Testis (tissue), 3 donors: ENCODE measurements around the gene FRS3. TPM values are rescaled to one million over a fixed set of nuclear protein-coding genes. Genes with fewer than 3 reads are reported as not detected.

Source experiments
- DNase-seq: peaks from one replicate; pipeline ENCODE4 v3.0.0-alpha.2; 2019
- H3K27ac ChIP-seq, 2 donors: fragments of 200-600 bp; sonication (generic); one replicate each; pipeline ENCODE4 v1.5.1; 2019
- H3K27me3 ChIP-seq: fragments of 200-600 bp; sonication (generic); one replicate; pipeline ENCODE4 v1.5.1; 2019
- H3K36me3 ChIP-seq: fragments of 200-600 bp; sonication (generic); one replicate; pipeline ENCODE4 v1.5.1; 2017; ENCODE audit warnings: low read depth; ENCODE audit errors: missing control alignments
- H3K4me1 ChIP-seq: fragments of 200-600 bp; sonication (generic); one replicate; pipeline ENCODE4 v1.5.1; 2019
- H3K4me3 ChIP-seq, 2 donors: fragments of 200-600 bp; sonication (generic); one replicate each; pipeline ENCODE4 v1.5.1; 2017 to 2019
- H3K9me3 ChIP-seq: fragments of 200-600 bp; sonication (generic); one replicate; pipeline ENCODE4 v1.5.1; 2017
- POLR2A ChIP-seq: fragments of 450-650 bp; IDR thresholded peaks from one replicate; pipeline ENCODE4 v1.6.1; 2017; ENCODE audit warnings: antibody characterized with exemption, mild to moderate bottlenecking, moderate library complexity
- WGBS, 2 donors: methylation state at CpG; one replicate each; pipeline ENCODE4 v1.1.5; 2018; 5-methylcytosine and 5-hydroxymethylcytosine counted together
- intact Hi-C: fragments of 100-400 bp; cut with DNase I; formaldehyde crosslinking; loops from one replicate; pipeline ENCODE4 v1.15.1; 2023; ENCODE audit warnings: low total_unique reads
- polyA plus RNA-seq: library from polyadenylated mRNA; stranded (reverse); fragments of 350-450 nt; fragmentation: Illumina TruSeq; extraction: RNeasy Lipid Tissue Mini Kit (QIAGEN cat#74804); gene quantifications from one replicate; pipeline ENCODE4 v1.2.3, GENCODE V29; 2014; ENCODE audit warnings: low read depth, low replicate concordance; ENCODE audit not compliant: insufficient read depth
- total RNA-seq, 2 donors: library from RNA; depleted of rRNA; stranded (reverse); fragments of >200 nt; gene quantifications; one replicate each; pipeline ENCODE4 v1.2.3, GENCODE V29; 2016
- TF ChIP-seq, protein P1 (sequence below), 3 experiments: fragments of 450-650 bp in 2 of 3; fragments of 200-600 bp in 1 of 3; sonication (generic) in 1 of 3; IDR thresholded peaks; one replicate each; pipeline ENCODE4 v1.5.1; 2016 to 2019; ENCODE audit warnings: antibody characterized with exemption in 3 of 3, mild to moderate bottlenecking in 2 of 3, moderate library complexity in 1 of 3

FRS3 gene
- total and polyA plus RNA-seq, 3 donors from 2014 or later: 33.4 to 39.3 (median 34.1) TPM

DNA sequence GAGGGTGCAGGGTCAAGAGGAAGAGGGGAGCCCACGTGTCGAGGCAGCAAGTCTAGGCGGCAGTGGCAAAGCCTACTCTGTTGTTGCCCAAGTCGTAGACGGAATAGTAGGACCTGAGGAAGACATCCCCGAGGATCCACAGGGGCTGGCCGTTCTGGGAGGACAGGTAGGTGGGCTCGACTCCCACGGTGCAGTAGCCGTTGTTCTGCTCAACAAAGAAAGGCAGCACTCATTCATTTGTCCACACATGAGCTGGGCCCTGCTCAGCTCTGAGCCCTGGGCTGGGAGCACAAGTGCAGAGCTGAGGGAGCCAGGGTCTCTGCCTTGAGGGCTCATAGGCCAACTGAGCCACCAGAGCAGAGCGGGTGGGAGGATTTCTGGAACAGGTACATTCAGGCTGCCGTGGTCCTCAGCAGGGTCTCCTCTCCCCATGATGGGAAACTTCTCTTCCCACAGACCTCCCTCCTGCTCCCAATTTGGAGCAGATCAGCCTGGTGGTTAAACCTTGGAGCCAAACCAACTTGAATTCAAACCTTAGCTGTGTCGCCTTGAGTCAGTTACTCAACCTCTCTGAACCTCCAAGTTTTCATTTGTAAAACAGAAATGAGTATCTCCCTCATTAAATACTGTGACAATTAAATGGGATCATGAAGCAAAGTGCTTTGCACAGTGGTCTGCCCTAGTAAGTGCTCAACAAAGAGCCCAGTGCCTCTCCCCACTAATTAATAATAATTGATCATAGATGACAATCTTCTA lies 42.7 kb downstream of the FRS3 start:
- no peaks in the 10 kb centered on the region for H3K36me3 ChIP-seq
- no peaks in the 10 kb centered on the region for H3K27me3 ChIP-seq
- peaks cover 12% of the 10 kb centered on the region for H3K4me1 ChIP-seq
- no peak for DNase-seq
- no peak overlapping the region for H3K27ac ChIP-seq
- intact Hi-C loops: no loop called here
- TF ChIP-seq POLR2A: no peak
- TF ChIP-seq, protein P1, sequence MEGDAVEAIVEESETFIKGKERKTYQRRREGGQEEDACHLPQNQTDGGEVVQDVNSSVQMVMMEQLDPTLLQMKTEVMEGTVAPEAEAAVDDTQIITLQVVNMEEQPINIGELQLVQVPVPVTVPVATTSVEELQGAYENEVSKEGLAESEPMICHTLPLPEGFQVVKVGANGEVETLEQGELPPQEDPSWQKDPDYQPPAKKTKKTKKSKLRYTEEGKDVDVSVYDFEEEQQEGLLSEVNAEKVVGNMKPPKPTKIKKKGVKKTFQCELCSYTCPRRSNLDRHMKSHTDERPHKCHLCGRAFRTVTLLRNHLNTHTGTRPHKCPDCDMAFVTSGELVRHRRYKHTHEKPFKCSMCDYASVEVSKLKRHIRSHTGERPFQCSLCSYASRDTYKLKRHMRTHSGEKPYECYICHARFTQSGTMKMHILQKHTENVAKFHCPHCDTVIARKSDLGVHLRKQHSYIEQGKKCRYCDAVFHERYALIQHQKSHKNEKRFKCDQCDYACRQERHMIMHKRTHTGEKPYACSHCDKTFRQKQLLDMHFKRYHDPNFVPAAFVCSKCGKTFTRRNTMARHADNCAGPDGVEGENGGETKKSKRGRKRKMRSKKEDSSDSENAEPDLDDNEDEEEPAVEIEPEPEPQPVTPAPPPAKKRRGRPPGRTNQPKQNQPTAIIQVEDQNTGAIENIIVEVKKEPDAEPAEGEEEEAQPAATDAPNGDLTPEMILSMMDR (IDR thresholded peaks at IDR 0.05): no peak
- no peaks in the 10 kb centered on the region for H3K9me3 ChIP-seq
- WGBS, 2 donors: 78 to 82% methylated on average over 13 of the region's 13 CpGs
- no peak overlapping the region for H3K4me3 ChIP-seq

DNA sequence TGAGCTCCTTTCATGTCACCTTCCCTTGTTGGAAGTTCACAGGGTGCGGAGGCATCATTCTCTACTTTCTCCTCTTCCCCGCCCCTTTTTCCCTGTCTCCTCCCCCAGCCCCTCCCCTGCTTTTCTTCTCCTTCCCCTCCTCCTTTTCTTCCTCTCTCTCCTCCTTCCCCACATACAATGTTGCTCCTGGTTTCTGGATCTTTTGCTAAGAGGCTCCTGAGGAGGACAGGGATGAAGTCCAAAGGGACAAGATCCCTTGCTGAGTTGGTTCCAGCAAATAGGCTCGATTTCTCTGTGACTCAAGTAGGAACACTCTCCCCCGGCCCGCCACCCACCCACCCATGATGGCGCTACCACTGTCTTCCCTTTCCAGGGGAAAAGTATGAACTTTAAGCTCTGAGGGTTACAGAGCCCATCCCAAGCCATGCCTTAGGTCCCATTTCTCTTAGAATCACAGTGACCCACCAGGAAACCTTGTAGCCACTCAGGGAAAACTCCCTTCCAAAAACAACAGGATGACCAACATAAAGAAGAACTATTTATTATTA lies 43.4 kb downstream of the FRS3 start:
- no peak for DNase-seq
- TF ChIP-seq POLR2A: no peak
- TF ChIP-seq, protein P1 (IDR thresholded peaks at IDR 0.05): no peak
- no peaks in the 10 kb centered on the region for H3K27me3 ChIP-seq
- intact Hi-C loops: no loop called here
- WGBS, 2 donors: 53 to 58% methylated on average over 6 of the region's 6 CpGs
- no peaks in the 10 kb centered on the region for H3K36me3 ChIP-seq
- no peak overlapping the region for H3K4me3 ChIP-seq
- H3K4me1 ChIP-seq: peaks cover 12% of the 10 kb centered on the region
- no peaks in the 10 kb centered on the region for H3K9me3 ChIP-seq
- no peak overlapping the region for H3K27ac ChIP-seq

DNA sequence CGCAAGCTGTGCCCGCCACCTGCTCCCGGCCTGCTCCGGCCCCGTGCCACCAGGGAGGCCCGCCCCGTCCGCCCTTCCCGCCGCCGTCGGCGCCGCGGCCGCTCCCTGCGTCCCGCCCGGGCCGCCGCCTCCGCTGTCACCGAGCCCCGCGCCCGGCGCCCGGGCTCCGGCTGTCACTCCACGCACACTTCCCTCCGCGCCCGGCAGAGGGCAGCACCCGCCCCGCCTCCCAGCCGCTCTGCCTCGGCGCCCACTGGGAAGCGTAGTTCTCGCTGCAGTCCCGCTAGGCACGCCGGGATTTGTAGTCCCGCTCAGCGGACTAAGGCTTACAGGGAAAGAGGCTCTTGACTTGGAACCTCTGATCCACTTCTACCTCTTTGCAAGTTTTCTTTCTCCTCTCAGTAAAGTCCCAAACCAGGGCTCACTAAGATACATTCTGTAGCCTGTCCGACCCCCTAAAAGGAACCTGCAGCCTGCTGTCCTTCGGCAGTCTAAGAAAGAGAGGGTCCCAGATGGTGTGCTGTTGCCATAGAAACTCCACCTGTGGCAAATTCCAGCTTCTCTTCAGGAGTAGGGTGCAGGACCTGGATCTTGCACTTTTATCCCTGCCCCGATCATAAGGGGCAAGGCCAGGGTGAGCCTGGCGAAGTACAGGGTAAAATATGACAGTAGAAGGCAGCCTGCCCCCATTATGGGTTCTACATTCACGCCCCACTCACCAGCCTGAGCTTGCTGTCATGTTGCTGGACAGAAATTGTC lies 44.1 kb downstream of the FRS3 start, which contains the start of gene TFEB:
Gene TFEB, minus strand, starts transcription at position 182 of the 759 bp plus-strand sequence. CDS start 44,395 bp downstream, outside the sequence.
- peak; percentile 98 for DNase-seq
- H3K4me1 ChIP-seq: peaks cover 12% of the 10 kb centered on the region
- H3K9me3 ChIP-seq: no peaks in the 10 kb centered on the region
- no peaks in the 10 kb centered on the region for H3K36me3 ChIP-seq
- H3K27ac ChIP-seq: peak within 1 kb of the TSS; percentile 65 to 90
- intact Hi-C loops: no loop called here
- H3K4me3 ChIP-seq: peak within 1 kb of the TSS; percentile 69 to 75
- 5 to 8% methylated on average over 29 to 50 of the region's 50 CpGs for WGBS, 2 donors
- TF ChIP-seq, protein P1 (IDR thresholded peaks at IDR 0.05): peak; percentile 87 to 97 (median 95)
- TF ChIP-seq POLR2A: no peak
- no peaks in the 10 kb centered on the region for H3K27me3 ChIP-seq

DNA sequence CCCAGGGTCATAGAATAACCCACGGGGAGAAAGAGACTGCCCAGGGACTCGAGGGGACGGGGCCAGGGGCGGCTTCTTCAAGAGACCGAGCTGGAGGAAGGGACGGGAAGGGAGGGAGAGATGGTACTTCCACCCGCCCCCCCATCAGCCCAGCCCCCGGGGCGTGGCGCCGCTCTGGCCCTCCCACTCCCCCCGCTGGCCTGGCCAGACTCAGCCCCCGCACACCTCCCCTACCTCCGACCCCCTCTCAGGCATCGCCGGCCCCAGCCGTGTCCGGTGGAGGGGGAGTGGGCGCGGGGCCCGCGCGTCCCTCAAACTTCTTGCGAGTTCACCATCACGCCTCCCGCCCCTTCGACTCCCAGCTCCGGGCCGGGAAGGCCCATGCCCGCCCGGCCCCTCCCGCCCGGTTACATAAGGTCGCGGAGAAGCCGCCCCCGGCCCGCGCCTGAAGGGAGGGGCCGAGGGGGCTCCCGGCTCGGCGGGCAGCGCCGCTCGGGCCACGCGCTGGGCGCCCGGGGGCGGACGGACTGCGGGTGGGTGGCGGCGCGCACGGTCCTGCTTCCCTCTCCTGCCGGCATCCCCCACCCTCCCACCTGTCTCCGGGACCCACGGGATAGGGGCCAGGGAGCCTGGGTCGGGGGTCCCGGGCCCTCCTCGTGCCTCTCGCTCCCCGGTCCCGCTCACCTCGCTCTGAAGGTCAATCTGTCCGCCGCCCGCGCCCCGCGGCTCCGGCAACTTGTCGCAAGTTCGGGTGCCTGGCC lies 44.9 kb downstream of the FRS3 start:
- Histone ChIP-seq H3K27me3 (no peaks in the 10 kb centered on the region), H3K36me3 (no peaks in the 10 kb centered on the region), H3K27ac (peak overlapping the region; percentile 65 to 90), H3K4me3 (peak overlapping the region; percentile 69 to 75), H3K9me3 (no peaks in the 10 kb centered on the region), H3K4me1 (peaks cover 12% of the 10 kb centered on the region)
- peak; percentile 76 for DNase-seq
- TF ChIP-seq, protein P1 (IDR thresholded peaks at IDR 0.05): no peak
- no peak for TF ChIP-seq POLR2A
- intact Hi-C loops: no loop called here
- WGBS, 2 donors: 0 to 4% methylated on average over 10 to 39 of the region's 76 CpGs
